Activated naive CD4-positive, alpha-beta T cell treated with anti-CD3 and anti-CD28 coated beads, Interleukin-2, amount 50 U/mL, for 16 hours (primary cell): ENCODE results near the gene MAP4K4.

Source experiments
- DNase-seq: peaks from one replicate; pipeline ENCODE4 v3.0.0-alpha.2; 2020

The MAP4K4 gene

DNA sequence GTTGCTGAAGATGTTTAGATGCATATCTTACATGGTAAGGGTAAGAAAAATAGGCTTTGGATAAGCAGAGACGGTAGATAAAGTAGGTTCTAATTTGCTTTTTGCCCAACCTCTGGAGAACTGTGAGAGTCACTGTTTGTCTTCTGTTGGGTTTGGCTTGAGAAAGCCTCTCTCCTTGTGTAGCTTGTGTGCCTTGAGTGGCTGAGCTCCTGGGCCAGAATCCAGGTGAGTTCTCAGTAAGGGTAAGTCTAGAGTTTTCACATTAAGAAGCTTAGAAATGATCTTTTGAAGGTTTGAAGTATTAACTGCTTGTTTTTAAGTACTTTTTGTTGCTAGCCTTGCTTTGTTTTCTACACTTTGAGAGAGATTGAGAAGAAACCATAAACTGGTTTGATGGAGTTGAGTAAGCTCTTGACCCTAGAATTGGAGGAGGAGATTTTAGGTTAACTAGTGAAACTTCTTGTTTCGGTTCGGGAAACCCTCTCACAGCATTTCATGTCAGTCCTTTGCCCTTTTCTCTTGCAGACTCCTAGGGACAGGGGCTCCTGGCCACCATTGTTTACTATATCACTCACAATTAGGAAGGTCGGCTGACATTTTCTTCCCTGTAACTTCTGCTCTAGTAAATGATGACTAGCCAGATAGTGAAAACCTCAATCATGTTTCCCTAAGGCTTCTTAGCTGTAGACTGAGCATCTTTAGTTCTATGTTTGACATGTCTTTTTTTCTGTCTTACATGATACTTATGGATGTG lies 26.0 kb downstream of the MAP4K4 start:
- DNase-seq: no peak

DNA sequence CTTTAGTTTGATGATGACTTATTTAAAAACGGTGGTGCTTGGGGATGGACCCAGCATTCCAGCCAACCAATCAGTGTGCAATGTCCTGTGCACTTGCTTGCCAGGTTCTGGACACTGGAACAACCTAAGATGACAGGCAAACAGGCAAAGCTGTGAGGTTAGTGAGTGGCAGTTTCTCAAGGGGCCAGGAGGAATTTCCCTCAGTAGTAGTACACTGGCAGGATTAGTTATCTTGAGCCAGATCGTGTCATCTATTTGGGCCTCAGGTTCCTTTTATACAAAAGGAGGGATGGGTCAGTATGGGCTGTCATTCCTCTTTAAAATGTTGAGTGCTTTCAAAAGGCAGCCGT lies 26.6 kb downstream of the MAP4K4 start:
- no peak for DNase-seq

DNA sequence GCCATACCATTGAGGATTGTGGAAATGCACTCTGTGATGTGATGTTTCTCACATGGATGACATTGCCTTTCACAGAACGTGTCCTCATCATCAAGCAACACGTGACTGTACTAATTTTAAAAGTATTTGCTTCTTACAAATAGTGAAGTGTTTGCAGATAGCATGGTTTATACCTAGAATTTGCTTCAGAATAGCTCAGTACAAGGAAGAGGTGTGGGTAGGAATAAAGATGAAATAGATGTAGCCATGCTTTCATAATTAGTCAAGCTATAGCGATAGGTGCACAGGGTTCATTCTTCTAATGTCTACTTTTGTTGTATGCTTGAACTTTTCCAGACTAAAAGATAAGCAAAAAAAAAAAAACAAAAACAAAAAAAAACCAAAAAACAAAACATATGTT lies 27.5 kb downstream of the MAP4K4 start:
- DNase-seq: no peak

DNA sequence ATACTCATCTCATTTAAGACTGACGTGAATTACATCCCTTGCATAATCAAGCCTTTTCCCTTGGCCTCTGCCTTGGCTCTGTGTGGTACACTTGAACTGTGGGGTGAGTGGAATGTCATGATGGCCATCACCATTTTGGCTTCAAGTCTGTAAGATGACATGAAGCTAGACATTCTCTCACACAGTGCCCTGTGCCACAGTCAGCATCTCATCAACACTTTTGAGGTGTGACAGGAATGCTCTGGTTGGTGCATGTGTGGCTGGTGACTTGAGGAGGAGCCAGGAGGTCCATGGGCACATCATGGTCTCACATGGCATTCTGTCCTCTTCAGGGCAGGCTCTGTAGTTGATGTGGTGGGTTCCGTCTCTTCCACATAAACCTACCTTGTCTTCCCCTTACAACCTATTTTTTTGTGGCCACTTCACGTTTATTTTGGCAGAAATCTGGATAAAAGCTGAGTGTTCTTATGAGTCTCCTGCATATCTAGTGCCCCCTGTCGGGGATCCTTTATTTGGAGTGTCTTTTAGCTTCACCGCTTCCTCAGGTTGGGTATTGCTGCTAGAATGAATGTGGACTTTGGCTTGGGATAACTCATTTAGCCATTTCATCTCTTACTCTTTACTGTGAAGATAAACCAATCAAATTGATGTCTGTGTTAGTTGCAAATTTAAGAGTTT lies 28.1 kb downstream of the MAP4K4 start:
- no peak for DNase-seq

DNA sequence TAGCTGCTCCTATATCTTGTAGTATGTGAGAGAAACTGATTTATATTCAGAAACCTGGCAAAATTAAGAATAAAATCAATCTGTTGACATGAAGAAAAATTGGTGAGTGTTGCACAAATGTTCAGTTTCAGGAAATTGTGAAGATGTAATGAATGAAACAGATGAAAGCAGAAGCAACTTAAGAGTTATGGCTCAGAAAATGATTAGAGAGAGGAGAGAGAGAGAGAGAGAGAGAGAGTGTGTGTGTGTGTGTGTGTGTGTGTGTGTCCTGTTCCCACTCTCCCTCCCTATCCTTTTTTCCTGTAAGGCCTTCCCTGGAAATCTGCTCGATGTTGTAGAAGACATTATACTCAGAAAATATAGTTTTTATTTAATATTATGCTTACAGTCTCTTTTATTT lies 31.4 kb downstream of the MAP4K4 start:
- no peak for DNase-seq

DNA sequence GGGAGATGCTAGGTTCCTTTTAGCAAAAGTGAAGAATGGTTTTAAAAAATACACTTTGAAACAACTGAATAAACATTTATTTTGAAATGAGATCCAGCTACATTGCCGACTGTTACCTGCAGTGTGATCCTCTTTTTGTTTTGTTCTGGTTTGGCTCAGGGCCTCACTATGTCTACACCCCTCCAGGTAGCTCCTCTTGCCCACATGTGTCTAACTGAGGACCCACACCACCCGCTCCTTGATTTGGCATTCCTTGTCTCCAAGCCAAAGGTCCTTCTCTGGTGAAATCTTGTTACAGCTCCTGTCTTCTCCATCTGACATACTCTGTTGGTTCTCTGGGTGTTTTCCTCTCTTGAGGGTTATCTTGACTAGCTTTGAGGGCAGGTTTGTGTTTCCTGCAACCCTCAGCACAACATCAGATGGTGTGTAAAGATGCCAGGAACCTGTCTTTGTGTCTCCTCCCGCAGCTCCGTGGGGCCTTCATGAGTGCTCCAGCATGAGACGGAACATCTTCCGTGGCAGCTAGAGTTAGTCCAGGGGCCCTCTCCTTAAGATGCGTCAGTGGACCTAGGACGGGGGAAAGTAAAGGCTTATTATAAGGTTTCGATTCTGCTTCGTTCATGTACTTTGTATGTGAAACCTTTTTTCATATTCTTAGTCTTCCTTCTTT lies 32.1 kb downstream of the MAP4K4 start:
- peak; percentile 36 for DNase-seq

DNA sequence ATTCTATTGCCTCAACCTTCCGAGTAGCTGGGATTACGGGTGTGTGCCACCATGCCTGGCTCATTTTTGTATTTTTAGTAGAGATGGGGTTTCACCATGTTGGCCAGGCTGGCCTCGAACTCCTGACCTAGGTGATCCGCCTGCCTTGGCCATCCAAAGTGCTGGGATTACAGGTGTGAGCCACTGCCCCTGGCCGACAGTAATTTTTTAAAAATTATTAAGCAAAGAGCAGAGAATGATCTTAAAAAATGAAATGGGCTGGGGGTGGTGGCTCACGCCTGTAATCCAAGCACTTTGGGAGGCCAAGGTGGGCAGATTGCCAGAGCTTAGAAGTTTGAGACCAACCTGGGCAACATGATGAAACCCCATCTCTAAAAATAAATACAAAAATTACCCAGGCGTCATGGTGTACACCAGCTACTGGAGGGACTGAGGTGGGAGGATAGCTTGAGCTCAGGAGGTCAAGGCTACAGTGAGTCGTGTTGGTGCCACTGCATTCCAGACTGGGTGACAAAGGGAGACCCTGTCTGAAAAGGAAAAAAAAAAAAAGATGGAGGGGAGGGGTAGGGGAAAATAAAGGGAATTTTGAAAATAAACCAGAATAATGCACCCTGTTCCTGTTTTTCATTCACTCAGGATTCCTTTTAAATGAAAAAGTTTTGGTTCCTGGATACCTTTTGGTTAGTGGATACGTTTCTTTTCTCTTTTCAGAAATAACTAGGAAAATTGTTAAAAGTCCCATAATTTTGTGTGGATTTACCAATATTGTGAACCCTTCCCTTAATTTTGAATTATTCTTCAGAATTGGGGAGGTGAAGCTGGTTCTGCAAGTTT lies 33.9 kb downstream of the MAP4K4 start:
- no peak for DNase-seq

DNA sequence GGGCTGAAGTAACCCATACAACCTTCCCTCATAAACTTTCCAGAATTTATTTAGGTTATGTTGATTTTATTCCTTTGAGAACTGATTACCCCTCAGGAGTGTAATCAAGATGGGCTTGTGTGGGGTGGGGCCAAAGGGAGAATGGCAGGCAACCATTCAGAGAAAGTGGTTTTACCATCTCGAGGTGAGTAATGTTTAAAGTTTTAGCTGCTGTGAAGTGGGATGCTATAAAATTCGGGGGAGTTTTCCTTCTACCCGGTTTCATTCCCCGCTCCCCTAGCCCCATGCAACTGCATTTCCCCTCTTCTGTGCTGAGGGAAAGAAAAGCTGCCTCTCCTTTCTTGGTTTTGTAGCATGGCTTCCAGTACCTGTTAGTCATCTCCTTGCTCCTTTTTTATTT lies 34.7 kb downstream of the MAP4K4 start:
- no peak for DNase-seq

DNA sequence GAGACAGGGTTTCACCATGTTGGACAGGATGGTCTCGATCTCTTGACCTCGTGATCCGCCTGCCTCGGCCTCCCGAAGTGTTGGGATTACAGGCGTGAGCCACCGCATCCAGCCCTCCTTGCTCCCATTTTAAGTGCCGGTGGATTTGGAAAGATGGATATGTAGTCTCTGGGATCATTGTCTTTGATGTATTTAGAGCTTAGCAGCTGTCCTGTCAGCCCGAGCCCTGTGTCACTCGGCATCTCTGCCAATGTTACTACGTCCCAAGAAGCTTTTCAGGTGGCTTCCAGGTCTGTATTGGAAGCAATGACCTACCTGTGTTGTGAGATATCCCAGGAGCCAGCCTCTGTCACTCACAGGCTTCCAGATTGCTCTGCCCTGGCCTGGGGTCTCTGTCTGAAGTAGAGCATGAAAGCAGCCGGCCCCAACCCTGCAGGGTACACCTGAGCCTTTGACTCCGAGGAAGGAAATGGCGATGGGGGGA lies 35.3 kb downstream of the MAP4K4 start:
- DNase-seq: no peak

DNA sequence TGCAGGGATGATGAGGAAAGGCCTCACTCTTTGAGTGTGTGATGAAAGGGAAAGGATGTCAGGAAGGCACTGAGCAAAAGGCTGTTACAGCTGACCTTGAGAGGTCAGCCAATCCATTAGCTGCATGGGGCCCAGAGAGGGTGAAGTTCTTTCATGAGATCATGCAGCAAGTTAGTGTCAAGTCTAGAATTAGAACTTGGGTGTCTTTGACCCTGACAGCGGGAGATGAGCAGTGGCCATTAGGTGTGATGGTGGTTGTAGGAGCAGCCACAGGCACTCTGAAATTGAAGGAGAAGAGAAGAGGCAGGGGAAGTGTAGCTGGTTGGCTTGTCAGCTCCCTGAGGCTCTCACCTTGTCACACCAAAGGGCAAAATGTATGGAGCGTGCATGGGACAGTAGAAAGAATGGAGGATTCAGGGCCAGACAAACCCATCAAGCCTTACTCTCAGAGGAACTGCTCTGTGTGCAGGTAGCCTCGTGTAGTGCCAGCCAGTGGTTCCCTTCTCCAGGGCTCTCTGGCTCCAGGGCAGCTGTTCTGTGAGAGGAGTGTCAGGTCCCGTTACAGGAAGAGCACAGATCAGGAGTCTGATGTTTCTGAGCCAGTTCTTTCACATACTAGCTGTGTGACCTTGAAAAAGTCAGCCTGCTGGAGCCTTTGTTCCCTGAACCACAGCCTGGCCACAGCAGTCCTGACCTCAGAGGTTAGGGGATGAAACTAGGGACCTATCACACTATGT lies 35.9 kb downstream of the MAP4K4 start:
- DNase-seq: no peak

DNA sequence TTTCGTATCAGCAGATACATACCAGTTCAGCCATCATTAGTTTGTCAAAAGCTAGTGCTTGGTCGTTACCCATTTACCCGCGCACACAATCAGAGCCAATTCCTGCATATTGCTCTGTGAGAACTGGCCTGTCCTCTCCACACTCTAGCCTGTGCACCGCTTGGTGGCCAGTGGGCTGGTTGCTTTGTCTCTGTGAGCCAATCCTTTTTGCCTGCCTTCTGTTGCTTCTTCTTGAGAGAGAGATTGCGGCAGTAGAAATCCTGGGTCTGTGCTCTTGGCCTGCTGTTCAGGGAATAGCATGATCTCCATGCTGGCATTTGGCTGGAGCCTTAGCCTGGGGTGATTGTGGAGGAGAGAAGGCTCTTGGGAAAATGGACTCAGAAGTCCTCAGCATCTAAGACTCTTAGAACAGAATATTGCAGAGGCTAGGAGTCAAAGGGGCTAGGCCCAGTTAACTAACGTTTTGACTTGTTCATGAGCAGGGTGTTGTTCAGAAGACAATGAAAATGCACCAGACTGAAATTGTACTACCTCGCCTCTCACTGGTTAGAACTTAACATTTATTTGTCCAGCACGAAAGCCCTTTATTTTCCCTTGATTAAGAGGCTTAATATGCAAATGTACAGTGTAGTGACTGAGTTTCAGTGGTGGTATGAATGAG lies 37.1 kb downstream of the MAP4K4 start:
- DNase-seq: no peak

DNA sequence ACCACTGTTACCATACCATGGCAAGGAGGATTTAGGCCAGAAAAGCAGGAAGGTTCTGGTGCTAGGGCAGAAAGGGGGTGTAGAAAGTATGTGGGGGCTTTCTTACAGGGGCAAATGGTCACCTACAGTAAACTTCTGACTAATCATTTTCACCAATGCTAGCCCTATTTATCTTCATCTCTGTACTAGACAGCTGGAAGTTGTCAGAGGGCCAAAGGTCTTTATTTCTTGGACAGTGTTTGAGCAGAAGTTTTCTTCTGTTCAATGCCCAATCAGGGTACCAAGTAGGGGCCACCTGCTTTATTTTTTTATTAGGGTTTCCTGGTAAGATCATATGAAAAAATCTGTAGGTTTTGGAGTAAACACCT lies 37.6 kb downstream of the MAP4K4 start:
- DNase-seq: no peak

DNA sequence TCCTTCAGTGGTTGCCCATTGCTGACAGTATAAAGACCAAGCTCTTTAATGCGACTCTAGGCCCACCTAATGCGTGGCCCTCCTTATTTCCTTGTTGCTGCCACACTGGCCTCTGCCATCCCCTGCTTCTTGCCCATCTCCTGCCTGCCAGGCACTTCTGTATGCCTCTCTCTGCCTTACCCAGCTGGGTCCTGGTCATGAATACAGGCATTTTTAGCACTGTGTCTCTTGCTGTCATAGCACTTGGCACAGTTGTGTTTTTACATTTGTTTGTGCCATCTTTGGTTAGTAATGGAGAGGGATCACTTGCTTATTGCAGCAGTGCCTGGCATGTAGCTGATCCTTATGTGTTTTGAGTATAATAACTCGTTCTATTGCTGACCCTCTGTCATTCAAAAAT lies 38.7 kb downstream of the MAP4K4 start:
- no peak for DNase-seq

DNA sequence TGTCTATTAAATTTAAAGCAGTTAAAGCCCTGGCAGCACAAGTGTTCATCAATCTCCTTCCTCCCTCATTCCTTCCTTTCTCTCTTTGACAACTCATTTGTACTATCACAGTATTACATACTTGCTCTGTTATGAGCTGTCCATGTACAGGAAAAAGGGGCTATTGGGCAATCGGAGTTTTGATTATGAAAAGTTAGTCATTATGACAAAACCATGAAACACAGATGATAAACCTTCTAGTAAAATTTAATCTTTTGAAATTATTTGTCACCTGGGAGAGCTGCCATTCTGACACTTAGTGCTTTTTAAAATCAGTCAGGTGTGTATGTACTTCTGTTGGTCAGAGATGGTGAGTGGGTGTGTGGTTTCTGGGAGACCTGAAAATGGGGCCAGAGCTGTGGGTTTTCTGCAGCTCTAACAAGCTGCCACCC lies 39.4 kb downstream of the MAP4K4 start:
- DNase-seq: peak; percentile 38

DNA sequence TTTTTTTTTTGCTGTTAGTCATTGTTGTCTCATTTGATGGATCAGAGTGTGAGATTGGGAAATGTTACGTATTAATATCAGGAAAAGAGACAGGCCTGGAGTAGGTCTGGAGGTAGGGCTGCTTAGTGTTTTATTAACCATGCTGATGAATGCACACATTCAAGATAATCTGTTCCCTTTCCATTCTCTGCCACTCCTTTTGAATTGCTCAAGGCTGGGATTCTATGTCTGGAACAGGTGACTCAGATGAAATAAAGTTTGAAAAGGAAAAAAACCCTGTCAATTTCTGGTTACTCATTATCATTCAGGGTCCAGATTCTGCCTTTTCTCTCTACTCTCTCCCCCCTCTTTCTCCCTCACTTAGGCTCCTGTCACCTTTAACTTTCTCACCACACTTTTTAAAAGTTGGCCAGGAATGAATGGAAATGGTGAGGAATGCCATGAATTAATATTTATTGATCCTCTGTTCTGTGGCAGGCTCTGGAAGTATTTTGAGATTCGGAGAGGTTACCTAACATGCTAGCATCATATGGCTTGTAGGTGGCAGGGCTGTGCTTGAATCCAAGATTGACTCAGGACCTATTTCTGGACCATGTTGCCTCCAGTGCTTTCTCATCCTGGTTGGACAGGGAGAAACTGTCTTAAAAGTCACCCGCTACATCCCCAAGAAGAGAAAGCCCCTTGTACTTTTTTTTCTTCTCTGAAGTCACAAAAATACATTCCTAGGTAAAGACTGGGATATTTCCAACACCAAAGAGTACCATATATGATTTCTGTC lies 40.2 kb downstream of the MAP4K4 start:
- DNase-seq: no peak

DNA sequence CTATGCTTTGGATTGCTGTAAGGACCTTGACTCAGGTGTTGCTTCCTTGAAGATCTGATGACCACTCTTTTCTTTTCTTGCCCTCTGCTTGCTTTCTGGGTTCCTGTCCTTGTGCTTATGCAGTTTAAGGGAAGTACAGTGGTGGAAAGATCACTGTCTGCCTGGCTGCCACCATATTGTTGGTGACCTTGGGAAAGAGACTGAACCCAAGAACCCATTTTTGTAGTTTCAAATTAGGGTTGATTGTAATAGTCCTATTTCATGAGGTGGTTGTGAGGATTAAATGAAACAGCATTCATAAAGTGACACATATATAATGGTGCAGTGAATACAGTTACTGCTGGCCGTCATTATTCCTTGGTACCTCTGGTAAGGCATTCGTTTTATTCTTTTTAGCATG lies 41.1 kb downstream of the MAP4K4 start:
- no peak for DNase-seq

DNA sequence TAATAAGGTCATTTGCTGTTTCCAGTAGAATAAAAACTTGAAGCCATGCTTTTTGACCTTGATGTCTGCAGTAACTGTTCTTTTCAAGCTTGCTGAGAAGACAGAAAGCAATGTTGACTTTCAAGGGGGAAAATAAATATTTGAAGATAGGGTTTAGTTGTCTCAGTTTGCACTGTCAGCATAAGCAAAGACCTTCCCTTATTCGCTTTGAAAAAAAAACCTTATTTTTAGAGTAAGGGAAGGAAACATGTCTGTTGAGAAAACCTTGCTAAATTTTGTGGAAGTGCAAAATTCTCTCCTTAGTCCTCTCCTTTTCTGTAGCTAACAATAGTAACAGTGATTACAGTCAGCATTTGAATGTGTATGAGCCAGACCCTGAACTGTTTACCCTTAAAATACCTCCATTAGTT lies 43.1 kb downstream of the MAP4K4 start:
- no peak for DNase-seq

DNA sequence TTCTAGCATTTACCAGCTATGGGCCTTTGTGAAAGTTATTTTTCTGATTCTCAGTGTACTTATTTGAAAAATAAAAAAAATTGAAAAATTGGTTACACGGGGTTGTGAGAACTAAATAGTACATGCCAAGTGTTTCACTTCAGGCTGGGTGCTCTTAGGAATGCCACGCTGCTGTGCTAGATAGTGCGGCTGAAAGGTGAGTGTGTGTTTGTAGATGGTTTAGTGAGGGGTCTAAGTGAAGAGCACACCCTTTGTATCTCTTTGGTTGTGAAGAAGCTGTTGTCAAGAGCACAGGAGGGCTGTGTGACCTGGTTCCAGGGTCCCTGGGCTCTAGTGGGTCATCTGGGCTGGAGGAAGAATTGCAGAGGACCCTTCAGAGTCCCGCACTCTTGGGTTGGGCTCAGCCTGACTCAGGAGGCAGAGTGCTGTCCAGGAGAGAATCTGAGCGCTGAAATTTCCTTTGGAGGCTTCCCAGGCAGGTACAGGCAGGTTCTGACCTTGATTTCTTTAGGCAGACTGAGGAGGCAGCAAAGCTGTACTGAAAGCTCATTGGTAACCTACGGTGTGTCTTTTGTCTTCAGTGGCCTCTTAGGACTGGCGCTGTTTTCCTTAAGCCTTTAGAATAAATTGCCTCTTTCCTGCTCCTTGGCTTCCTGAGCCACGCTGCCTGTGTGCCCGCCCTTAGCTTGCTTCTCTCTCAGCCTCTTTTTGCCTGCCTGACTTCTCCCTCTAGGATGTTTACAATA lies 44.4 kb downstream of the MAP4K4 start:
- no peak for DNase-seq

DNA sequence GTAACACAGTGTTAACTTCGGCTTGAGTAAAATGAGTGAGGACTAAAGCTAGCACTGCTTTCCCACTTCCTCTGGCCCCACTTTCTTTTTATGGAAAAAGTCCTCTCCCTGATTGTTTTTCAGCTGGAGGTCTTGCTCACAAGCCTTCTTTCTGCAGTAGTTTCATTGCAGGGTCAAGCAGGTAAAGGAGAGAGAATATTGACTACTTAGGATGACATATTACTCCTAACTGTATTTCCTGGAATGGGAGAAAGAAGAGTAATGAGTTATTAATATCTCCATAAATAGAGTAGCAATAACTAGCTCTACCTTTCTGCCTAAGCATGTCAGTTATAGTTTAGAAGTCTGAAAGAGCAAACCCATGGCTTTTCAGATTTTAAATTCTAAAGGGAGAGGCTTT lies 45.0 kb downstream of the MAP4K4 start:
- DNase-seq: no peak

DNA sequence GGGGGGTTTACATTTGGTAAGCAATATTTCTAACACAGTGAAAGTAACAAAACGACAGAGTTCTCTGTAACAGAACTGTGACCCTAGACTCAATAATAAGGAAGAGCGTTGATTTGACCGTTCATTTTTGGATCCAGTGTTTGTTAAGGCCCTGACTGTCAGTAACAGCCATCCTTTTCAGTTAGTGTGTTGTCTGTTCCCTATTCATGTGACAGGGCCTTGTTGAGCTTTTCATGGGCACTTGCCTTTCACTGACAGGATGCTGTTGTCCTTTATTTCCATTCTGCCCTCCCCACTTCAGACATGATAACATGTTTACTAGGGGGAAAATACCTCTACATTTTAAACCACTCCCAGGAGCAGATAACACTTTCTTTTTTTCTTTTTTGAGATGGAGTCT lies 45.8 kb downstream of the MAP4K4 start:
- DNase-seq: no peak
